HG02678 (cell line): ENCODE results near the gene RFPL4A.
"Not testable (repeated sequence)": the region's sequence is repeated elsewhere in the genome, so short reads cannot be mapped to it uniquely, and the experiment has no call there.

Experiments
- ATAC-seq: cut with Tn5 transposase; IDR thresholded peaks from one replicate; pipeline ENCODE4 v1.9.1; 2021; ENCODE audit warnings: mild to moderate bottlenecking, moderate library complexity; ENCODE audit not compliant: unreplicated experiment

RFPL4A gene

DNA sequence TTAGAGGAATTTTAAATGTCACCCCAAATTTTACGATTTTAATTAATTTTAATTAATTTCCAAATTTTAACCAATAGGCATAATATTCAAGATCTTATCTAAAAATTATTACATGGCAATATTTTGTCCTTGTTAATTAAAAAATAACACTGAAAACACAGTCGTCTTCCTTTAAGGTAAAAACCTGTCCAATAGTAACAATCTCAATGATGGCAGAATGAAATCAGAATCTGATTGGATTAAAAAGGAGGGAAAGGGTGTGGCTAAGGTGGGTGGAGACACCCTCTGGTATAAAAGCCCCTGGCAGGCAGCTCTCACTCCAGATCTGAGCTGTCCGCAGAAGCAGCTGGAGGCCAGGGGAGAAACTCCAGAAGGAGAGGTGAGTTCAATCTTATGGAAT lies at the start of gene RFPL4A:
Gene RFPL4A (plus strand): TSS at position 301 of the 400 bp plus-strand sequence. CDS start 2,704 bp downstream, outside the sequence.
- not testable (repeated sequence) for ATAC-seq

DNA sequence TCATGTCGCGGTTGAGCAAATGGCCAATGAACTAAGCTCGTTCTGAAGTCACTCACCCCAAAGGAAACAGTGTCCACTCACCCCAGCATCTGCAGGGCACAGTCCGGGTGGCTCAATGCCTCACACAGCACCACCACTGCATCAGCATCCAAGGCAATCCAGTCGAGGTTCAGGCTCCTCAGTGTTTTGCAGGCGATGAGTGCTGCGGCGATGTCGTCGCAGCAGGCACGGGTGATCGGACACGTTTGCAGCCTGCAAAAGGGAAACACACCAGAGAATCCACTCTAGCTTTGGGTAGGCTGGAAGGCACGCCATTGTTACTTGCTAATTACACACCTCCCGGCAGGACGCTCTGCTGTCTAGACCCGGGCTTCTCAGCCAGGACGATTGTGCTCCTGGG lies 47.2 kb upstream of the RFPL4A start:
- no peak for ATAC-seq

- ATAC-seq, result no peak
Measured at GRCh38 chr19:55712804-55713631, 45.9 kb upstream of the RFPL4A start.

DNA sequence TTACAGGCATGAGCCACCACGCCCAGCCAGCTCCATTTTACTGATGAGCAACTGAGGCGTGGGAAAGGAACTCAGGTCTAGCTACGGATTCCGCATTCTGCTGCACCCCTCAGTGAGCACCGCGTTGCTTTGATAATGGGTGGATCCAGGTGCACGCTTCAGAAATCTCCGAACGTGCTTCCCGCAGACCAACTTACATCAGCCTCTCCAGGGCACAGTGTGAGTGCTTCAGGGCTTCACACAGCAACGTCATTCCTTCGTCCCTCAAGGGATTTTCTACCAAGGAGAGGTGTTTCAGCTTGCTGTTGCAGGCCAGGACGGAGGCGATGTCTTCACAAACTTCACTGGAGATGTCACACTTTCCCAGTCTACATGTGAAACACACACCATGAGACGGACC lies 42.4 kb upstream of the RFPL4A start:
- no peak for ATAC-seq

DNA sequence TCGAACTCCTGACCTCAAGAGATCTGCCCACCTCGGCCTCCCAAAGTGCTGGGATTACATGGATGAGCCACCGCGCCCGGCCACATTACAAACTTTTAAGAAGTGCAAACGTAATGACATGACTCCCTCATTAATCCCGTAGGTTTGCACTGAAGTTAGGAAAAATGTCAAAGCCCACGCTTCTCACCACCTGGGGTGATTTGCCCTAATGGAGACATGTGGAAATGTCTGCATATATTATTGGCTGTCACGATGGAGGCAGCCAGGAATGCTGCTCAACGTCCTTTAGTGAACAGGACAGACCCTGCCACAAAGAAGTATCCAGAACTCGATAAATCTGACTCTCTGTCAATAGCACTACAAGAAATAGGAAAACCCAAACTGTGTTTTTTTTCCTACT lies 41.6 kb upstream of the RFPL4A start:
- no peak for ATAC-seq

- not testable (repeated sequence) for ATAC-seq
Measured at GRCh38 chr19:55717879-55718711, 40.8 kb upstream of the RFPL4A start.

DNA sequence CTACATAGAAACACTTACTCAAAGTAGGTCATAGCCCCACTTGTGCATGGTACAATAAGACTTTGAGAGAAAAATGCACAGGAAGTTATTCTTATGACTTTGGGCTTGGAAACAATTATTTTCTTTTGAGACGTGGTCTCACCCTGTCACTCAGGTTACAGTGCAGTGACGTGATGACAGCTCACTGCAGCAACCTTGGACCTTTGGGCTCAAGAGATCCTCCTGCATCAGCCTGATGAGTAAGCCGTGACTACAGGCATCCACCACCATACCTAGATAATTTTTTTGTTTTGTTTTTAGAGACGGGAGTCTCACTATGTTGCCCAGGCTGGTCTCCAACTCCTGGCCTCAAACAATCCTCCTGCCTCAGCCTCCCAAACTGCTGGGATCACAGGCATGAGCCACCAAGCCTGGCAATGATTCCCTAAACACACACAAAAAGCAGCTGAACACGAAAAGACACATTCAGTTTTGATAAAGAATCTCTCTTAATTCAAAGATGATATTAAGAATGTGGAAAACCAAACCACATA lies 38.6 kb upstream of the RFPL4A start:
- ATAC-seq, result no peak

GRCh38 chr19:55720801-55721200 lies 38.1 kb upstream of the RFPL4A start:
- no peak for ATAC-seq

GRCh38 chr19:55723491-55723890 lies 35.4 kb upstream of the RFPL4A start:
- no peak for ATAC-seq

- not testable (repeated sequence) for ATAC-seq
Measured at GRCh38 chr19:55730378-55730777, 28.5 kb upstream of the RFPL4A start.

- no peak for ATAC-seq
Measured at GRCh38 chr19:55738302-55738701, 20.6 kb upstream of the RFPL4A start, which contains the start of gene NLRP9. Gene NLRP9, minus strand, starts transcription at chr19:55738402. Its CDS starts 28 bp downstream, at chr19:55738374.

DNA sequence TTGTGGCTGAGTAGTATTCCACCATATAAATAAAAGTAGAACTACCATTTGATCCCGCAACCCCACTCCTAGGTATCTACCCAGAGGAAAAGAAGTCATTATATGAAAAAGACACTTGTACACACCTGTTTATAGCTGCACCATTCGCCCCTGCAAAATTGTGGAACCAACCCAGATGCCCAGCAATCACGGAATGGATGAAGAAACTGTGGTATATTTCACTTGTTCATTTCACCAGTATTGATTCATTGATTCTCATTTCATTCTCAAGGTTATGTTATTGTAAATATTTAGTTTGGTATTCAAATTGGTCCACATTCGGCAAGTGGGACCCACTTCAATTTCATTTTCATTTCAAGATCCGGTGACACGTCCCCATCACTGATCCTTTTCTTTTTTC lies 8.2 kb upstream of the RFPL4A start:
- no peak for ATAC-seq

DNA sequence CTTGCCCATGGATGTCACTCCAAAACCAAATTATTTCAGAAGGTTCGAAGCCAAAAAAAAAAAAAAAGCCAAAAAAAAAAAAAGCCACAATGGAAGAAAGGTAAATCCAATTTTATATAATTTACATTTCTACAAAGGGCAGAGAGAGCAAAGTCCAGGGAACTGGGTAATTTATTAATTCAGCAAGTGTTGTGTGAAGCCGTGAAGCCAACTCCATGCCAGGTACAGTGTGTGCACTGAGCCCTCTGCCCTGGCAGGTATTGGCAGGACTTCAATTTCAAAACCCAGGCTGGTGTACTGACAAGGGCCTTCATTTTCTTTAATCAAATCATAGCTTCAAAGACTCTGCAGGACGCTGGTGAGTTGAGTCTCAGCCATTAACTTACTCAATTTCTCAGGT lies 5.5 kb upstream of the RFPL4A start:
- ATAC-seq, result no peak

- not testable (repeated sequence) for ATAC-seq
Measured at GRCh38 chr19:55756808-55757207, 2.1 kb upstream of the RFPL4A start.

- ATAC-seq, result no peak
Measured at GRCh38 chr19:55766466-55766865, 7.6 kb downstream of the RFPL4A start.

DNA sequence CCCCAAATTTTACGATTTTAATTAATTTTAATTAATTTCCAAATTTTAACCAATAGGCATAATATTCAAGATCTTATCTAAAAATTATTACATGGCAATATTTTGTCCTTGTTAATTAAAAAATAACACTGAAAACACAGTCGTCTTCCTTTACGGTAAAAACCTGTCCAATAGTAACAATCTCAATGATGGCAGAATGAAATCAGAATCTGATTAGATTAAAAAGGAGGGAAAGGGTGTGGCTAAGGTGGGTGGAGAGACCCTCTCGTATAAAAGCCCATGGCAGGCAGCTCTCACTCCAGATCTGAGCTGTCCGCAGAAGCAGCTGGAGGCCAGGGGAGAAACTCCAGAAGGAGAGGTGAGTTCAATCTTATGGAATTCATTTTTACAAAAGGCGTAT lies 9.9 kb downstream of the RFPL4A start, which contains the start of gene RFPL4AL1:
Gene RFPL4AL1 (plus strand): TSS at position 301 of the 400 bp plus-strand sequence. CDS start 2,687 bp downstream, outside the sequence.
- ATAC-seq, result not testable (repeated sequence)

DNA sequence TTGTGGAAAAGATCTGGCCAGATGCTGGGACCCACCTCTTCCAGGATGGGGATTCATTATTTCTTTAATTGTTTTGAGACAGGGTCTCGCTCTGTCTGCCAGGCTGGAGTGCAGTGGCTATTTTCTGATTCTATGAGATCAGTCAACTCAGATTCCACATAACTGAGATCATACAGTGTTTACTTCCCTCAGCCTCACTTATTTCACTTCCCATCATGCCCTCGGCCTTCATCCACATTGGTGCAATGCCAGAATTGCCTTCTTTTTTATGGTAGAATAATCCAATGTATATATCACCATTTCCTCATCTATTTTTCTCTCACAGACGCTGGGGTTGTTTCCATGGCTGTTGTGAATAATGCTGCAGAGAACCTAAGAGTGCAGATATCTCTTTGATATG lies 10.7 kb downstream of the RFPL4A start:
- ATAC-seq, result not testable (repeated sequence)

DNA sequence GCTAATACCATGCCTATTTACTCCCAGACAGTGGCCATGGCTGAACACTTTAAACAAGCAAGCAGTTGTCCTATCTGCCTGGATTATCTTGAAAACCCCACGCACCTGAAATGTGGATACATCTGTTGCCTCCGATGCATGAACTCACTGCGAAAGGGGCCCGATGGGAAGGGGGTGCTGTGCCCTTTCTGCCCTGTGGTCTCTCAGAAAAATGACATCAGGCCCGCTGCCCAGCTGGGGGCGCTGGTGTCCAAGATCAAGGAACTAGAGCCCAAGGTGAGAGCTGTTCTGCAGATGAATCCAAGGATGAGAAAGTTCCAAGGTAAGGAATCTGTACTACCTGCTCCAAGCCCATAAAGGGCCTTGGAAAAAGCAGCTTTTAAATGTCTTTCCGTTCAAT lies 18.6 kb downstream of the RFPL4A start:
- ATAC-seq, result no peak

- ATAC-seq, result no peak
Measured at GRCh38 chr19:55778331-55778730, 19.4 kb downstream of the RFPL4A start.

- ATAC-seq, result no peak
Measured at GRCh38 chr19:55781112-55781511, 22.2 kb downstream of the RFPL4A start.

GRCh38 chr19:55795021-55795420 lies 36.1 kb downstream of the RFPL4A start:
- no peak for ATAC-seq
